Neural cell (in vitro differentiated cells): ENCODE data around the gene DSC1. TPM values are rescaled to one million over a fixed set of nuclear protein-coding genes. Genes with fewer than 3 reads are reported as not detected.

ENCODE experiments used
- H2AFZ ChIP-seq: fragments of 200-600, 300-800 bp; sonication (generic), shearing (Covaris generic); 2 replicates; pipeline ENCODE4 v1.6.0; 2014; ENCODE audit warnings: low read depth, mild to moderate bottlenecking, antibody characterized with exemption, low read length, moderate library complexity
- H3F3A ChIP-seq: fragments of 200-600 bp; shearing (Covaris generic); 2 replicates; pipeline ENCODE4 v1.6.1; 2016; ENCODE audit warnings: mild to moderate bottlenecking, moderate library complexity, mixed read lengths, antibody characterized with exemption, low read length; ENCODE audit not compliant: insufficient read depth, poor library complexity, severe bottlenecking
- H3K27ac ChIP-seq: fragments of 200-600, 300-800 bp; sonication (generic), shearing (Covaris generic); 2 replicates; pipeline ENCODE4 v1.5.1; 2014; ENCODE audit warnings: mild to moderate bottlenecking, low read length, moderate library complexity
- H3K27me3 ChIP-seq: fragments of 300-800, 200-600 bp; sonication (generic), shearing (Covaris generic); 2 replicates; pipeline ENCODE4 v1.6.0; 2014; ENCODE audit warnings: mild to moderate bottlenecking, low read depth, low read length, moderate library complexity; ENCODE audit not compliant: insufficient read depth
- H3K36me3 ChIP-seq: fragments of 300-800, 200-600 bp; sonication (generic), shearing (Covaris generic); 2 replicates; pipeline ENCODE4 v1.5.1; 2014; ENCODE audit warnings: mild to moderate bottlenecking, antibody characterized with exemption, low read length, moderate library complexity; ENCODE audit not compliant: insufficient read depth
- H3K4me2 ChIP-seq: fragments of 300-800, 200-600 bp; sonication (generic), shearing (Covaris generic); 2 replicates; pipeline ENCODE4 v1.6.0; 2014; ENCODE audit warnings: mild to moderate bottlenecking, low read length
- H3K4me3 ChIP-seq: fragments of 300-800, 200-600 bp; sonication (generic), shearing (Covaris generic); 2 replicates; pipeline ENCODE4 v1.5.1; 2014; ENCODE audit warnings: mild to moderate bottlenecking, low read length, moderate library complexity
- H3K79me2 ChIP-seq: fragments of 200-600 bp; shearing (Covaris generic); replicated peaks from 2 replicates; pipeline ENCODE4 v1.6.0; 2014; ENCODE audit warnings: mild to moderate bottlenecking, low read length, moderate library complexity; ENCODE audit not compliant: insufficient read depth
- H3K9ac ChIP-seq: fragments of 300-800, 200-600 bp; sonication (generic), shearing (Covaris generic); 2 replicates; pipeline ENCODE4 v1.6.1; 2016; ENCODE audit warnings: mild to moderate bottlenecking, low read length, mixed read lengths
- H3K9me2 ChIP-seq: fragments of 200-600 bp; shearing (Covaris generic); 2 replicates; pipeline ENCODE4 v1.6.1; 2016; ENCODE audit warnings: mild to moderate bottlenecking, low read length, mixed read lengths; ENCODE audit not compliant: insufficient read depth
- H3K9me3 ChIP-seq: fragments of 200-600, 300-800 bp; sonication (generic), shearing (Covaris generic); 2 replicates; pipeline ENCODE4 v1.6.1; 2016; ENCODE audit warnings: mild to moderate bottlenecking, mixed run types, low read length, moderate library complexity, mixed read lengths
- H4K20me1 ChIP-seq: fragments of 200-600 bp; shearing (Covaris generic); 2 replicates; pipeline ENCODE4 v1.6.1; 2016; ENCODE audit warnings: mild to moderate bottlenecking, mixed run types; ENCODE audit not compliant: insufficient read depth
- EP300 ChIP-seq: fragments of 450-650 bp; conservative IDR thresholded peaks from 2 replicates; pipeline ENCODE4 v1.6.1; 2014; ENCODE audit warnings: antibody characterized with exemption, mild to moderate bottlenecking, moderate library complexity; ENCODE audit not compliant: poor library complexity, severe bottlenecking
- EZH2 ChIP-seq: fragments of 200-600, 300-800 bp; shearing (Covaris generic), sonication (generic); IDR thresholded peaks from 2 replicates; pipeline ENCODE4 v1.6.1; 2014; ENCODE audit warnings: antibody characterized with exemption, low read length, borderline replicate concordance, mild to moderate bottlenecking; ENCODE audit not compliant: insufficient read depth, poor library complexity, severe bottlenecking
- MXI1 ChIP-seq: fragments of 450-650 bp; conservative IDR thresholded peaks from 2 replicates; pipeline ENCODE4 v1.6.1; 2014; ENCODE audit warnings: antibody characterized with exemption, mild to moderate bottlenecking; ENCODE audit not compliant: poor library complexity, severe bottlenecking
- RAD21 ChIP-seq: fragments of 450-650 bp; conservative IDR thresholded peaks from 2 replicates; pipeline ENCODE4 v1.6.1; 2014; ENCODE audit warnings: antibody characterized with exemption, mild to moderate bottlenecking, moderate library complexity
- SMC3 ChIP-seq: fragments of 450-650 bp; conservative IDR thresholded peaks from 2 replicates; pipeline ENCODE4 v1.6.1; 2014; ENCODE audit warnings: antibody characterized with exemption, mild to moderate bottlenecking, moderate library complexity; ENCODE audit not compliant: poor library complexity
- TAF1 ChIP-seq: IDR thresholded peaks from 2 replicates; pipeline ENCODE4 v1.6.1; 2012; ENCODE audit warnings: low read depth
- polyA plus RNA-seq: library from polyadenylated mRNA; depleted of rRNA; stranded (reverse); fragments of >200 nt; gene quantifications from 2 replicates; pipeline ENCODE4 v1.2.3, GENCODE V29; 2014
- TF ChIP-seq, protein P1 (sequence below): fragments of 450-650 bp; IDR thresholded peaks from 2 replicates; pipeline ENCODE4 v1.5.1; 2014; ENCODE audit warnings: antibody characterized with exemption, mild to moderate bottlenecking, moderate library complexity; ENCODE audit not compliant: poor library complexity, severe bottlenecking
- TF ChIP-seq, protein P2 (sequence below): IDR thresholded peaks from 2 replicates; pipeline ENCODE4 v1.6.1; 2012; ENCODE audit warnings: borderline replicate concordance

The DSC1 gene
- polyA plus RNA-seq, 1 donor from 2014 or later, result not detected

DNA sequence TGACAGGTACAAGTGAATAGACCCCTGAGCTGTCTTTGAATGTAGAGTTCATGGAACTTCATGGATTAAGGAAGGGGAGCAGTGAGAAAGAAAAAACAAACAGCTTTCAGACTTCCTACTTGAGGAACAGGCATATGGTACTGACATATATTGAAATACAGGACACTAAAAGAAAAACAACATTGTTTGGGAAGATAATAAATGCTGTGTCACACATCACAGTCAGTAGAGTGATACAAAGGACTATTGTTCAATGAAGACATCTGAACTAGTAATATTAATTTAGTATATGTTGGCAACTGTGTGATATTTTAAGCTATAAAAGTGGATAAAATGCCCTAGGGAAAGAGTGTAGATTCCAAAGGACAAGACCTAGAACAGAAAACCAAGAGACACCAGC is 63.8 kb downstream of the DSC1 start:
- H3K4me3 ChIP-seq, result no peak overlapping the region
- H3K9me2 ChIP-seq, result no peaks in the 10 kb centered on the region
- no peaks in the 10 kb centered on the region for H4K20me1 ChIP-seq
- H3K4me2 ChIP-seq, result no peak overlapping the region
- no peak overlapping the region for H3K27ac ChIP-seq
- H3K79me2 ChIP-seq, result peaks cover 35% of the 10 kb centered on the region
- TF ChIP-seq TAF1, result no peak
- TF ChIP-seq EP300, result peak; percentile 45
- TF ChIP-seq RAD21, result no peak
- TF ChIP-seq, protein P1, sequence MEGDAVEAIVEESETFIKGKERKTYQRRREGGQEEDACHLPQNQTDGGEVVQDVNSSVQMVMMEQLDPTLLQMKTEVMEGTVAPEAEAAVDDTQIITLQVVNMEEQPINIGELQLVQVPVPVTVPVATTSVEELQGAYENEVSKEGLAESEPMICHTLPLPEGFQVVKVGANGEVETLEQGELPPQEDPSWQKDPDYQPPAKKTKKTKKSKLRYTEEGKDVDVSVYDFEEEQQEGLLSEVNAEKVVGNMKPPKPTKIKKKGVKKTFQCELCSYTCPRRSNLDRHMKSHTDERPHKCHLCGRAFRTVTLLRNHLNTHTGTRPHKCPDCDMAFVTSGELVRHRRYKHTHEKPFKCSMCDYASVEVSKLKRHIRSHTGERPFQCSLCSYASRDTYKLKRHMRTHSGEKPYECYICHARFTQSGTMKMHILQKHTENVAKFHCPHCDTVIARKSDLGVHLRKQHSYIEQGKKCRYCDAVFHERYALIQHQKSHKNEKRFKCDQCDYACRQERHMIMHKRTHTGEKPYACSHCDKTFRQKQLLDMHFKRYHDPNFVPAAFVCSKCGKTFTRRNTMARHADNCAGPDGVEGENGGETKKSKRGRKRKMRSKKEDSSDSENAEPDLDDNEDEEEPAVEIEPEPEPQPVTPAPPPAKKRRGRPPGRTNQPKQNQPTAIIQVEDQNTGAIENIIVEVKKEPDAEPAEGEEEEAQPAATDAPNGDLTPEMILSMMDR, result no peak
- no peak overlapping the region for H3K9ac ChIP-seq
- H3K27me3 ChIP-seq, result no peaks in the 10 kb centered on the region
- no peaks in the 10 kb centered on the region for H3K9me3 ChIP-seq
- no peaks in the 10 kb centered on the region for H3K36me3 ChIP-seq
- no peaks in the 10 kb centered on the region for H3F3A ChIP-seq
- H2AFZ ChIP-seq, result no peak overlapping the region

DNA sequence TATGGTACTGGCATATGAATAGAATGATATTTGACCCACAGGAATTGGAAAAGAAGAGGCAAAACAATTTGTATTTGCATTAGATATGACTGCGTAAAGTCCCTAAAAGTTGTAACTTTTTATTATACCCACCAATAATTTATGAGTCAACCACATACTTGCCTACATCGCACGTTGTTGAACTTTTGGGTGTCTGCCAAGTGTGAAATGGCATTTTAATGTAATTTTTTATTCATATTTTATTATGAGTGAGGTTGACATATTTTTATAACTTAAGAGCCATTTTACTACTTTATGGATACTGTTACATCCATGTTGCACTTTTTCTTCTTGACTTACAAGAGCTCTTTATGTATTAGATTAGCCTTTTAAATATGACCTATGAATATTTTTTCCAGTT is 65.0 kb downstream of the DSC1 start:
- H3K9ac ChIP-seq, result no peak overlapping the region
- no peak overlapping the region for H3K4me3 ChIP-seq
- no peak overlapping the region for H2AFZ ChIP-seq
- H3K9me3 ChIP-seq, result no peaks in the 10 kb centered on the region
- no peaks in the 10 kb centered on the region for H3F3A ChIP-seq
- H3K4me2 ChIP-seq, result no peak overlapping the region
- no peaks in the 10 kb centered on the region for H3K9me2 ChIP-seq
- no peak overlapping the region for H3K27ac ChIP-seq
- no peaks in the 10 kb centered on the region for H4K20me1 ChIP-seq
- H3K79me2 ChIP-seq, result peaks cover 35% of the 10 kb centered on the region
- peaks cover 5% of the 10 kb centered on the region for H3K36me3 ChIP-seq
- TF ChIP-seq EP300, result no peak
- no peaks in the 10 kb centered on the region for H3K27me3 ChIP-seq

DNA sequence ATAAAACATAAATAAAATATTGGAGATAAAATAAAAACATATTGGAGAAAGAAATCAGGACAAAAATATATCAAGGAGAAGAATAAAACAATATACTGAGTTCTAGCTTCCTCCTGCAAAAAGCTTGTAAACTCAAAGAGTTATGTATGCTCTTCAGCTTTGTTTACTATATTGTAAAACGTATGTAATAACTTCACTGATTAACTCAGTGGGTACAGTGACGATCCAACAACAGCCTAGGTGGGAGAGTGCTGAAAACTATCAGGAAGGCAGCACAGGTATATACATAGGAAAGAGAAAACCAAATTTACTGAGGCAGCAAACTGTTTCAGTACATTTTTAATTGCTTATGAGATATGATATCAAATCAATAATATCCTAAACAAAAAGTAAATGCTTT is 68.8 kb downstream of the DSC1 start:
- Histone ChIP-seq H4K20me1 (no peaks in the 10 kb centered on the region), H3K9ac (no peak overlapping the region), H3K9me2 (no peaks in the 10 kb centered on the region), H3F3A (no peaks in the 10 kb centered on the region), H3K79me2 (peaks cover 25% of the 10 kb centered on the region), H3K9me3 (no peaks in the 10 kb centered on the region), H2AFZ (no peak overlapping the region), H3K27ac (no peak overlapping the region), H3K4me3 (no peak overlapping the region), H3K4me2 (no peak overlapping the region), H3K27me3 (no peaks in the 10 kb centered on the region), H3K36me3 (peaks cover 5% of the 10 kb centered on the region)
- TF ChIP-seq EP300 (no peak), MXI1 (no peak), SMC3 (no peak), TAF1 (no peak), EZH2 (no peak), RAD21 (no peak)
- TF ChIP-seq, protein P1, result no peak
- TF ChIP-seq, protein P2, sequence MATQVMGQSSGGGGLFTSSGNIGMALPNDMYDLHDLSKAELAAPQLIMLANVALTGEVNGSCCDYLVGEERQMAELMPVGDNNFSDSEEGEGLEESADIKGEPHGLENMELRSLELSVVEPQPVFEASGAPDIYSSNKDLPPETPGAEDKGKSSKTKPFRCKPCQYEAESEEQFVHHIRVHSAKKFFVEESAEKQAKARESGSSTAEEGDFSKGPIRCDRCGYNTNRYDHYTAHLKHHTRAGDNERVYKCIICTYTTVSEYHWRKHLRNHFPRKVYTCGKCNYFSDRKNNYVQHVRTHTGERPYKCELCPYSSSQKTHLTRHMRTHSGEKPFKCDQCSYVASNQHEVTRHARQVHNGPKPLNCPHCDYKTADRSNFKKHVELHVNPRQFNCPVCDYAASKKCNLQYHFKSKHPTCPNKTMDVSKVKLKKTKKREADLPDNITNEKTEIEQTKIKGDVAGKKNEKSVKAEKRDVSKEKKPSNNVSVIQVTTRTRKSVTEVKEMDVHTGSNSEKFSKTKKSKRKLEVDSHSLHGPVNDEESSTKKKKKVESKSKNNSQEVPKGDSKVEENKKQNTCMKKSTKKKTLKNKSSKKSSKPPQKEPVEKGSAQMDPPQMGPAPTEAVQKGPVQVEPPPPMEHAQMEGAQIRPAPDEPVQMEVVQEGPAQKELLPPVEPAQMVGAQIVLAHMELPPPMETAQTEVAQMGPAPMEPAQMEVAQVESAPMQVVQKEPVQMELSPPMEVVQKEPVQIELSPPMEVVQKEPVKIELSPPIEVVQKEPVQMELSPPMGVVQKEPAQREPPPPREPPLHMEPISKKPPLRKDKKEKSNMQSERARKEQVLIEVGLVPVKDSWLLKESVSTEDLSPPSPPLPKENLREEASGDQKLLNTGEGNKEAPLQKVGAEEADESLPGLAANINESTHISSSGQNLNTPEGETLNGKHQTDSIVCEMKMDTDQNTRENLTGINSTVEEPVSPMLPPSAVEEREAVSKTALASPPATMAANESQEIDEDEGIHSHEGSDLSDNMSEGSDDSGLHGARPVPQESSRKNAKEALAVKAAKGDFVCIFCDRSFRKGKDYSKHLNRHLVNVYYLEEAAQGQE, result no peak
